Hepatocyte (in vitro differentiated cells): ENCODE data around the gene LRRC14B. TPM values are rescaled to one million over a fixed set of nuclear protein-coding genes. Genes with fewer than 3 reads are reported as not detected.
"Not testable (repeated sequence)": the region's sequence is repeated elsewhere in the genome, so short reads cannot be mapped to it uniquely, and the experiment has no call there.

Experiments
- DNase-seq: peaks from one replicate; pipeline ENCODE4 v3.0.0-alpha.2; 2016; ENCODE audit warnings: low spot score
- H2AFZ ChIP-seq: fragments of 200-600 bp; sonication (generic); 2 replicates; pipeline ENCODE4 v1.6.0; 2016; ENCODE audit warnings: antibody characterized with exemption, mild to moderate bottlenecking
- H3K27ac ChIP-seq: fragments of 200-600 bp; sonication (generic); 2 replicates; pipeline ENCODE4 v1.5.1; 2016; ENCODE audit warnings: mild to moderate bottlenecking
- H3K27me3 ChIP-seq: fragments of 200-600 bp; sonication (generic); 2 replicates; pipeline ENCODE4 v1.6.1; 2016
- H3K36me3 ChIP-seq: fragments of 200-600 bp; sonication (generic); replicated peaks from 2 replicates; pipeline ENCODE4 v1.5.1; 2016; ENCODE audit warnings: low read depth; ENCODE audit not compliant: insufficient read depth
- H3K4me1 ChIP-seq: fragments of 200-600 bp; sonication (generic); 2 replicates; pipeline ENCODE4 v1.5.1; 2016; ENCODE audit warnings: mild to moderate bottlenecking, moderate library complexity; ENCODE audit not compliant: insufficient read depth
- H3K4me2 ChIP-seq: fragments of 200-600 bp; sonication (generic); 2 replicates; pipeline ENCODE4 v1.6.0; 2016
- H3K4me3 ChIP-seq: fragments of 200-600 bp; sonication (generic); 2 replicates; pipeline ENCODE4 v1.5.1; 2016; ENCODE audit warnings: mild to moderate bottlenecking
- H3K79me2 ChIP-seq: fragments of 200-600 bp; sonication (generic); 2 replicates; pipeline ENCODE4 v1.6.0; 2017; ENCODE audit warnings: mild to moderate bottlenecking
- H3K9me2 ChIP-seq: fragments of 200-600 bp; sonication (generic); replicated peaks from 2 replicates; pipeline ENCODE4 v1.6.0; 2017; ENCODE audit warnings: mild to moderate bottlenecking; ENCODE audit not compliant: insufficient read depth
- H3K9me3 ChIP-seq: fragments of 200-600 bp; sonication (generic); 2 replicates; pipeline ENCODE4 v1.5.1; 2016; ENCODE audit warnings: low read depth, mild to moderate bottlenecking
- H4K20me1 ChIP-seq: fragments of 200-600 bp; sonication (generic); 2 replicates; pipeline ENCODE4 v1.6.0; 2016; ENCODE audit warnings: mild to moderate bottlenecking; ENCODE audit not compliant: insufficient read depth, poor library complexity, severe bottlenecking
- CTCF ChIP-seq: fragments of 200-600 bp; sonication (generic); IDR thresholded peaks from 2 replicates; pipeline ENCODE4 v1.5.1; 2016; ENCODE audit warnings: antibody characterized with exemption, mild to moderate bottlenecking; ENCODE audit not compliant: poor library complexity
- EZH2 ChIP-seq: fragments of 200-600 bp; sonication (generic); IDR thresholded peaks from 2 replicates; pipeline ENCODE4 v1.6.1; 2016; ENCODE audit warnings: antibody characterized with exemption, mild to moderate bottlenecking, borderline replicate concordance
- EZH2phosphoT487 ChIP-seq: fragments of 200-600 bp; sonication (generic); IDR thresholded peaks from one replicate; pipeline ENCODE4 v1.6.1; 2018; ENCODE audit warnings: antibody characterized with exemption, mild to moderate bottlenecking, low read depth, moderate library complexity; ENCODE audit not compliant: unreplicated experiment, severe bottlenecking
- WGBS: methylation state at CpG from one replicate; pipeline ENCODE4 v1.1.6; 2016; ENCODE audit warnings: low lambda C conversion rate; ENCODE audit errors: missing lambda C conversion rate; 5-methylcytosine and 5-hydroxymethylcytosine counted together
- polyA plus RNA-seq: library from polyadenylated mRNA; unstranded; fragments of >200 nt; fragmentation: Nextera tagmentation; extraction: Ambion mirVana; gene quantifications from 2 replicates; pipeline ENCODE4 v1.2.1, GENCODE V29; 2016
- total RNA-seq: library from RNA; depleted of rRNA; stranded (reverse); fragments of >200 nt; gene quantifications from 2 replicates; pipeline ENCODE4 v1.2.3, GENCODE V29; 2014

LRRC14B gene
- total and polyA plus RNA-seq, 2 experiments from 2014 or later = 0.18 TPM; not detected in 1

- no peak for DNase-seq
- Histone ChIP-seq H4K20me1 (peaks cover 38% of the 10 kb centered on the region), H3K4me3 (peak overlapping the region; percentile 79), H3K27ac (no peak overlapping the region), H3K27me3 (no peaks in the 10 kb centered on the region), H3K4me2 (peak overlapping the region; percentile 90), H3K79me2 (peaks cover 67% of the 10 kb centered on the region), H2AFZ (no peak overlapping the region), H3K9me2 (no peaks in the 10 kb centered on the region), H3K9me3 (no peaks in the 10 kb centered on the region), H3K4me1 (peaks cover 17% of the 10 kb centered on the region), H3K36me3 (no peaks in the 10 kb centered on the region)
- TF ChIP-seq EZH2 (no peak), EZH2phosphoT487 (no peak)
- WGBS = 72% methylated on average over 4 of the region's 4 CpGs
Measured at GRCh38 chr5:219991-220390, 28.7 kb downstream of the LRRC14B start.

- peaks cover 13% of the 10 kb centered on the region for H3K4me1 ChIP-seq
- not testable (repeated sequence) for H3K36me3 ChIP-seq, H3K27ac ChIP-seq, H2AFZ ChIP-seq, H3K9me2 ChIP-seq, H3K4me2 ChIP-seq, H3K27me3 ChIP-seq, H3K4me3 ChIP-seq, DNase-seq, H3K9me3 ChIP-seq
- peaks cover 59% of the 10 kb centered on the region for H3K79me2 ChIP-seq
- peaks cover 38% of the 10 kb centered on the region for H4K20me1 ChIP-seq
- 93% methylated on average over 6 of the region's 6 CpGs for WGBS
Measured at GRCh38 chr5:222951-223715, 31.8 kb downstream of the LRRC14B start.

- Histone ChIP-seq H3K79me2 (peaks cover 54% of the 10 kb centered on the region), H3K4me2 (no peak overlapping the region), H3K36me3 (no peaks in the 10 kb centered on the region), H2AFZ (no peak overlapping the region), H3K4me1 (peaks cover 13% of the 10 kb centered on the region), H3K27ac (no peak overlapping the region), H3K27me3 (no peaks in the 10 kb centered on the region), H3K4me3 (no peak overlapping the region), H3K9me3 (no peaks in the 10 kb centered on the region), H4K20me1 (peaks cover 38% of the 10 kb centered on the region), H3K9me2 (no peaks in the 10 kb centered on the region)
- 90% methylated on average over 6 of the region's 6 CpGs for WGBS
- no peak for TF ChIP-seq EZH2
- no peak for TF ChIP-seq EZH2phosphoT487
- no peak for TF ChIP-seq CTCF
- DNase-seq = no peak
Measured at GRCh38 chr5:223791-224190, 32.5 kb downstream of the LRRC14B start.

- no peak for DNase-seq
- 99% methylated on average over 14 of the region's 14 CpGs for WGBS
- no peak overlapping the region for H2AFZ ChIP-seq
- peaks cover 24% of the 10 kb centered on the region for H4K20me1 ChIP-seq
- peaks cover 38% of the 10 kb centered on the region for H3K79me2 ChIP-seq
- H3K4me2 ChIP-seq = no peak overlapping the region
- no peak overlapping the region for H3K4me3 ChIP-seq
- peaks cover under 1% of the 10 kb centered on the region for H3K4me1 ChIP-seq
- no peaks in the 10 kb centered on the region for H3K9me2 ChIP-seq
- no peaks in the 10 kb centered on the region for H3K27me3 ChIP-seq
- no peak overlapping the region for H3K27ac ChIP-seq
- H3K9me3 ChIP-seq = no peaks in the 10 kb centered on the region
- H3K36me3 ChIP-seq = no peaks in the 10 kb centered on the region
- no peak for TF ChIP-seq CTCF
- no peak for TF ChIP-seq EZH2phosphoT487
- TF ChIP-seq EZH2 = no peak
Measured at GRCh38 chr5:225334-225733, 34.0 kb downstream of the LRRC14B start.

GRCh38 chr5:227375-227774 is 36.1 kb downstream of the LRRC14B start:
- not testable (repeated sequence) for DNase-seq, H3K4me2 ChIP-seq, H3K9me3 ChIP-seq, H2AFZ ChIP-seq, H3K27ac ChIP-seq, H3K36me3 ChIP-seq, H3K4me3 ChIP-seq, H3K27me3 ChIP-seq, H4K20me1 ChIP-seq, H3K4me1 ChIP-seq, H3K9me2 ChIP-seq
- WGBS = 98% methylated on average over 17 of the region's 17 CpGs
- peaks cover 18% of the 10 kb centered on the region for H3K79me2 ChIP-seq
